ENCODE results near the gene PRIMA1.

GRCh38 chr14:93741556-93742230, 46.6 kb downstream of the PRIMA1 start:
- no peak for TF ChIP-seq POLR2A (IDR thresholded peaks at IDR 0.05)
- no peak for TF ChIP-seq CTCF (IDR thresholded peaks at IDR 0.05)

Data from esophagus squamous epithelium (tissue), 4 donors.